HG02973 (cell line): ENCODE measurements around the gene FLNC.

Experiments used
- ATAC-seq: cut with Tn5 transposase; IDR thresholded peaks from one replicate; pipeline ENCODE4 v1.9.1; 2021; ENCODE audit warnings: moderate library complexity; ENCODE audit not compliant: unreplicated experiment

The FLNC gene, protein sequence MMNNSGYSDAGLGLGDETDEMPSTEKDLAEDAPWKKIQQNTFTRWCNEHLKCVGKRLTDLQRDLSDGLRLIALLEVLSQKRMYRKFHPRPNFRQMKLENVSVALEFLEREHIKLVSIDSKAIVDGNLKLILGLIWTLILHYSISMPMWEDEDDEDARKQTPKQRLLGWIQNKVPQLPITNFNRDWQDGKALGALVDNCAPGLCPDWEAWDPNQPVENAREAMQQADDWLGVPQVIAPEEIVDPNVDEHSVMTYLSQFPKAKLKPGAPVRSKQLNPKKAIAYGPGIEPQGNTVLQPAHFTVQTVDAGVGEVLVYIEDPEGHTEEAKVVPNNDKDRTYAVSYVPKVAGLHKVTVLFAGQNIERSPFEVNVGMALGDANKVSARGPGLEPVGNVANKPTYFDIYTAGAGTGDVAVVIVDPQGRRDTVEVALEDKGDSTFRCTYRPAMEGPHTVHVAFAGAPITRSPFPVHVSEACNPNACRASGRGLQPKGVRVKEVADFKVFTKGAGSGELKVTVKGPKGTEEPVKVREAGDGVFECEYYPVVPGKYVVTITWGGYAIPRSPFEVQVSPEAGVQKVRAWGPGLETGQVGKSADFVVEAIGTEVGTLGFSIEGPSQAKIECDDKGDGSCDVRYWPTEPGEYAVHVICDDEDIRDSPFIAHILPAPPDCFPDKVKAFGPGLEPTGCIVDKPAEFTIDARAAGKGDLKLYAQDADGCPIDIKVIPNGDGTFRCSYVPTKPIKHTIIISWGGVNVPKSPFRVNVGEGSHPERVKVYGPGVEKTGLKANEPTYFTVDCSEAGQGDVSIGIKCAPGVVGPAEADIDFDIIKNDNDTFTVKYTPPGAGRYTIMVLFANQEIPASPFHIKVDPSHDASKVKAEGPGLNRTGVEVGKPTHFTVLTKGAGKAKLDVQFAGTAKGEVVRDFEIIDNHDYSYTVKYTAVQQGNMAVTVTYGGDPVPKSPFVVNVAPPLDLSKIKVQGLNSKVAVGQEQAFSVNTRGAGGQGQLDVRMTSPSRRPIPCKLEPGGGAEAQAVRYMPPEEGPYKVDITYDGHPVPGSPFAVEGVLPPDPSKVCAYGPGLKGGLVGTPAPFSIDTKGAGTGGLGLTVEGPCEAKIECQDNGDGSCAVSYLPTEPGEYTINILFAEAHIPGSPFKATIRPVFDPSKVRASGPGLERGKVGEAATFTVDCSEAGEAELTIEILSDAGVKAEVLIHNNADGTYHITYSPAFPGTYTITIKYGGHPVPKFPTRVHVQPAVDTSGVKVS (N-terminal part only)

DNA sequence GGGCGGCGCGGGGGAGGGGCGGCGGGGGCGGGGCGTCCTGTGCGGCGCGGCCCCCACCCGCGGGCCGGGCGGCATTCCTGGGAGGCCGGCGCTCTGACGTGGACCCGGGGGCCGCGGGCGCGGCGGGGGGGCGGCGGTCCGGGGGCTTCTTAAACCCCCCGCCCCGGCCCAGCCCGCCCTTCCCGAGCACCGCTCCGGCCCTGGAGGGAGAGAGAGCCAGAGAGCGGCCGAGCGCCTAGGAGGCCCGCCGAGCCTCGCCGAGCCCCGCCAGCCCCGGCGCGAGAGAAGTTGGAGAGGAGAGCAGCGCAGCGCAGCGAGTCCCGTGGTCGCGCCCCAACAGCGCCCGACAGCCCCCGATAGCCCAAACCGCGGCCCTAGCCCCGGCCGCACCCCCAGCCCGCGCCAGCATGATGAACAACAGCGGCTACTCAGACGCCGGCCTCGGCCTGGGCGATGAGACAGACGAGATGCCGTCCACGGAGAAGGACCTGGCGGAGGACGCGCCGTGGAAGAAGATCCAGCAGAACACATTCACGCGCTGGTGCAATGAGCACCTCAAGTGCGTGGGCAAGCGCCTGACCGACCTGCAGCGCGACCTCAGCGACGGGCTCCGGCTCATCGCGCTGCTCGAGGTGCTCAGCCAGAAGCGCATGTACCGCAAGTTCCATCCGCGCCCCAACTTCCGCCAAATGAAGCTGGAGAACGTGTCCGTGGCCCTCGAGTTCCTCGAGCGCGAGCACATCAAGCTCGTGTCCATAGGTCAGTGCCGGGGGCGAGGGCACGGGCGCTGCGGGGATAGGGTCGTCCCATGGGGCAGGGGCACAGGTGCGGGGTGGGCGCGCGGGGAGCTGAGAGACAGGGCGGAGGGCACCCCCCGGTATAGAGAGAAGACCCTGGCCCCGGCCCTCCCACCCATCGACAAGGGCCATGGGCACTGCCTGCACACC, at the start of gene FLNC:
Gene FLNC (plus strand): TSS at position 176 of the 947 bp plus-strand sequence. CDS start 232 bp downstream, at position 408.
- ATAC-seq, result no peak

- no peak for ATAC-seq
Measured at GRCh38 chr7:128781126-128781525, 49.1 kb upstream of the FLNC start.

- ATAC-seq, result no peak
Measured at GRCh38 chr7:128781851-128782250, 48.4 kb upstream of the FLNC start.

DNA sequence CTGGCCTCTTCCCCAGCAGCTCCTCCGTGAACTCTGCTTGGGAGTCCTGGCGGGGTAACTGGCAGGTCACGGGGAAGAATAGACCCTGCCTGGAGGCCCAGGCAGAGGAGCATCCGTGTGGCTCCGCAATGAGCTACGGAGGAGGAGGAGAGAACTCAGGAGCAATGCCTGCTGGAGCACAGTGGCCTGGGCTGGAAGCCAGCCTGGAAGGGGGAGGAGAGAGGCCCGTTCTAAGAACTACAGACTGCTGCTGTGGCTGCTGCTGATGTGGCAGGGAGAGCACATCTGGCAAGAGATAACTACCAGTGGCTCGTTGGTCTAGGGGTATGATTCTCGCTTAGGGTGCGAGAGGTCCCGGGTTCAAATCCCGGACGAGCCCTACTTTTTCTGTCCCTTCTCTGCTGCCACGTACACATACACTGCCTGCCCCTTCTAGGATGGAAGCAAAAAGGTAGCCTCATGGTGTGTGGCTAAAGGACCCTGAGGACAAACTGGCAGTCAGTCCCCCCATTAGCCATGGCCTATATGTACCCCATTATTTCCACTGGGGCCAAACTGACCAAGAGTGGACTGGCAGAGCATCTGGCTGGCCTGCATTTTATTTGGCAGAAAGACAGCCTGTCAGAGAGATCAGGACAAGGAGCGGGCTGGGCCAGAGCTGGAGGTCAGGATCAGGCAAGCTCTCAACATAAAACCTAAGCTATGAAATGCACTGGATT, 46.9 kb upstream of the FLNC start:
- no peak for ATAC-seq

DNA sequence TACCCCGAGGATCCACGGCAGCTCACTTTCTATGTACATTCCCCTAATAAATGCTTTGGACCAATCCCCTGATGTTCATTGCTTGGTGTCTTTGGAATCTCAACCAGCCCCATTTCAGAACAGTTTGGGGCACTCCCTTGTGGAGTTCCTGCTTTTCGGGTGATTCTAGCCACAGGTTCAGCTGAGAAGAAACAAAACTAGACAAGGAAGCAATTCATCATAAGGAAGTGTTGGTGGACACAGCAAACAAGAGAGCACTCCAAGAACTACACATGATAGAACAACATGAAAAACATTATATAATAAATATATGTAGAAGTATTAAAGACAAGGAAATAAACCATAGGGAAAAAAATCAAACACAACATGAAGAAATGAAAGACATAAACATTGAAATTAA, 44.5 kb upstream of the FLNC start:
- no peak for ATAC-seq

- no peak for ATAC-seq
Measured at GRCh38 chr7:128788446-128789412, 41.5 kb upstream of the FLNC start.

DNA sequence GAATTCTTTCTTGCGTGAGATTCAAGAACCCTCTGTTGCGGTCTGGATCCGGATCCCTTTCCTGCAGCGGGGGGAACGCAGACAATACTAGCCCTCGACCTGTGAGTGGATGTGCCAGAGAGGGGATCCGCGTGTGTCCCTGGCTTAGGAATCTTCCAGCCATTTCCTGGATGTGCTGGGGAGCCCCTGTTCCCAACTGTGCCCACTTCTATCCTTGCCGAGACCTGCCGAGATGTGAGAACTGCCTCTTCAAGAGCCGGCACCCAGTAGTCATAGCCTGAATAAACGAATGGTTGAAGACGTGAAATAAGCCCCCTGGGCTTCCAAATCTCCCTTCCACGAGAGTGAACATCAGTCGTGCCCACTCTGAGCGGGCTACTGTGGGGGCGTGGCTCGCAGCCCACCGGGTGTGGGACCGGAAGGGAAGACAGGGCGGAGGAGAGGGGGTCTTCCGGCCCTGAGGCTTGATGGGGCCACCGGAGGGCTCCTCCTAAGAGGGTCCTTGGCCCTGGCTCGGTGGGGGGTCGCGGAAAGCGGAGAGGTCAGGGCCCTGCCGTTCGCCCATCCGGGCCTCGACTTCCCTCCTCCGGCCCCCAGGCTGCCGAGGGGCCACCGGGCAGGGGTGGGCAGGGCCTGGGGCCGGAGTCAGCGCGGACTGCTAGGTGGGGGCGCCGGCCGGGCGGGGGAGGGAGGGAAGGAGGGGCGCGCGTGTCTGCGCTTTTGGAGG, 39.7 kb upstream of the FLNC start:
- ATAC-seq, result peak; percentile 9

- peak; percentile 79 for ATAC-seq
Measured at GRCh38 chr7:128791121-128791971, 38.9 kb upstream of the FLNC start, which contains the start of gene CCDC136. Gene CCDC136, plus strand, starts transcription at chr7:128791968. Its CDS starts 444 bp downstream, at chr7:128792412.

GRCh38 chr7:128791972-128792327, 38.3 kb upstream of the FLNC start:
- no peak for ATAC-seq

- ATAC-seq, result no peak
Measured at GRCh38 chr7:128792471-128793180, 37.6 kb upstream of the FLNC start.

GRCh38 chr7:128793181-128793547, 37.0 kb upstream of the FLNC start:
- ATAC-seq, result no peak

GRCh38 chr7:128794020-128794419, 36.2 kb upstream of the FLNC start:
- ATAC-seq, result no peak

GRCh38 chr7:128794436-128794835, 35.8 kb upstream of the FLNC start:
- ATAC-seq, result no peak

GRCh38 chr7:128795129-128795528, 35.1 kb upstream of the FLNC start:
- no peak for ATAC-seq

DNA sequence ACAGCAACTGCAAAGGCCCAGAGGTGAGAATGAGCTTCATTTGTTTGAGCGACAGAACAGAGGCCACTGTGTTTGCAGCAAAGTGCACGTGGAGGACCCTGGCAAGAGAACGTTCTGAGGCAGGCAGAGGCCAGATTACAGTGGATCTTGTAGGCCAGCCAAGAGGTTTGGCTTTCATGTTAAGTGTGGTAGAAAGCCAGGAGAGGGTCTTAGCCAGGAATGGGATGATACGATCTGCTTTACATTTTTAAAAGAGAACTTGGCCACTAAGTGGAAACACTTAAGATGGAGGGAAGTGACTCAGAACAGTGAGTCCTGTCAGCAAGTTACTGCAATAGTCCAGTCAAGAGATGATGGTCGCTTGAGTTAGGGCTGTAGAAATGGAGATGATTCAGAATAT, 33.9 kb upstream of the FLNC start:
- no peak for ATAC-seq

DNA sequence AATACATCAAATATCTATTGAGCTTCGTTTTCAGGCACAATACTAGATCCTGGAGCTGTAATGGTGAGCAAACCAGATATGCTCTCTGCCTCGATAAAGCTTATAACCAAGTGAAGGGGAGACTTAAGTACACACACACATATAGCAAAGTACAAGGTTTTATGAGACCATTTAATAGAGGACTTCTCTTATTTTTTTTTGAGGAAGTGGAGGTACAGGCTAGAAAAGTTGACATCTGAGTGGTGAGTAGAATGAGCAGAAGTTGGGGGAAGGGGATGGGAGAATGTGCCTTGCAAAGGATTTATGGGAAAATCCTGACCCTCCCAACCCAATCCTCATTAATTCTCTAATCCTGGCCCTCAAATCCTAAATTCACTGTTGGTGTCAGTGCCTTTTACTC, 30.8 kb upstream of the FLNC start:
- no peak for ATAC-seq
